Measurements from ENCODE around the gene ACSL3. TPM values are rescaled to one million over a fixed set of nuclear protein-coding genes. Genes with fewer than 3 reads are reported as not detected.
"Not testable (repeated sequence)": the region's sequence is repeated elsewhere in the genome, so short reads cannot be mapped to it uniquely, and the experiment has no call there.

Gene ACSL3
- total RNA-seq, 1 donor from 2014 or later, result 56.7 TPM

GRCh38 chr2:222912117-222912516 is 51.3 kb downstream of the ACSL3 start:
- no peak for DNase-seq

- no peak for DNase-seq
Observed at GRCh38 chr2:222912776-222913175, 51.9 kb downstream of the ACSL3 start.

- no peak for DNase-seq
Observed at GRCh38 chr2:222915092-222915957, 54.5 kb downstream of the ACSL3 start.

GRCh38 chr2:222916229-222917197 is 55.7 kb downstream of the ACSL3 start:
- DNase-seq, result no peak

- not testable (repeated sequence) for DNase-seq
Observed at GRCh38 chr2:222917212-222917611, 56.4 kb downstream of the ACSL3 start.

GRCh38 chr2:222919841-222920526 is 59.1 kb downstream of the ACSL3 start:
- no peak for DNase-seq

- no peak for DNase-seq
Observed at GRCh38 chr2:222920657-222921186, 59.9 kb downstream of the ACSL3 start.

GRCh38 chr2:222922019-222922800 is 61.4 kb downstream of the ACSL3 start:
- DNase-seq, result no peak

- DNase-seq, result no peak
Observed at GRCh38 chr2:222926915-222927314, 66.1 kb downstream of the ACSL3 start.

GRCh38 chr2:222927600-222927999 is 66.8 kb downstream of the ACSL3 start:
- no peak for DNase-seq

- no peak for DNase-seq
Observed at GRCh38 chr2:222928335-222928734, 67.5 kb downstream of the ACSL3 start.

- no peak for DNase-seq
Observed at GRCh38 chr2:222930862-222931261, 70.0 kb downstream of the ACSL3 start.

- DNase-seq, result no peak
Observed at GRCh38 chr2:222931659-222932058, 70.8 kb downstream of the ACSL3 start.

- DNase-seq, result no peak
Observed at GRCh38 chr2:222933458-222933857, 72.6 kb downstream of the ACSL3 start.

- DNase-seq, result no peak
Observed at GRCh38 chr2:222935688-222936298, 75.0 kb downstream of the ACSL3 start.

- no peak for DNase-seq
Observed at GRCh38 chr2:222936705-222937104, 75.9 kb downstream of the ACSL3 start.

GRCh38 chr2:222938327-222938726 is 77.5 kb downstream of the ACSL3 start:
- DNase-seq, result no peak

- peak; percentile 15 for DNase-seq
Observed at GRCh38 chr2:222939208-222939856, 78.5 kb downstream of the ACSL3 start.

GRCh38 chr2:222939979-222940378 is 79.1 kb downstream of the ACSL3 start:
- DNase-seq, result no peak

GRCh38 chr2:222941510-222942032 is 80.7 kb downstream of the ACSL3 start:
- no peak for DNase-seq
